DOHH2 (cell line): ENCODE results near the gene RNF17.

Experiments used
- CTCF ChIP-seq: fragments of 200-600 bp; sonication (generic); IDR thresholded peaks from one replicate; pipeline ENCODE4 v1.5.1; 2014; ENCODE audit warnings: antibody characterized with exemption, mild to moderate bottlenecking, low read depth, low read length; ENCODE audit not compliant: poor library complexity, severe bottlenecking
- EZH2phosphoT487 ChIP-seq: fragments of 200-600 bp; sonication (generic); IDR thresholded peaks from 2 replicates; pipeline ENCODE4 v1.6.1; 2017; ENCODE audit warnings: borderline replicate concordance, mild to moderate bottlenecking, antibody characterized with exemption, low read length, moderate library complexity, mixed read lengths

- TF ChIP-seq CTCF (no peak), EZH2phosphoT487 (no peak)
These were observed 63.8 kb downstream of the RNF17 start for GRCh38 chr13:24827799-24828198.
